Activated CD4-positive, CD25-positive, alpha-beta regulatory T cell treated with anti-CD3 and anti-CD28 coated beads, Interleukin-2, amount 50 U/mL, for 72 hours (primary cell): ENCODE measurements around the gene VAC14.
"Not testable (repeated sequence)": the region's sequence is repeated elsewhere in the genome, so short reads cannot be mapped to it uniquely, and the experiment has no call there.

Source experiments
- DNase-seq: peaks from one replicate; pipeline ENCODE4 v3.0.0; 2021

Gene VAC14

GRCh38 chr16:70658921-70659320 is 142.0 kb downstream of the VAC14 start:
- no peak for DNase-seq

- DNase-seq, result no peak
Measured at GRCh38 chr16:70657956-70658355, 143.0 kb downstream of the VAC14 start.

- DNase-seq, result no peak
Measured at GRCh38 chr16:70656712-70657263, 144.2 kb downstream of the VAC14 start.

- no peak for DNase-seq
Measured at GRCh38 chr16:70656065-70656711, 144.8 kb downstream of the VAC14 start.

- peak; percentile 81 for DNase-seq
Measured at GRCh38 chr16:70653809-70654771, 146.9 kb downstream of the VAC14 start.

GRCh38 chr16:70653406-70653805 is 147.6 kb downstream of the VAC14 start:
- no peak for DNase-seq

GRCh38 chr16:70652322-70652721 is 148.6 kb downstream of the VAC14 start:
- DNase-seq, result no peak

GRCh38 chr16:70651524-70651923 is 149.4 kb downstream of the VAC14 start:
- no peak for DNase-seq

- DNase-seq, result no peak
Measured at GRCh38 chr16:70650216-70650615, 150.7 kb downstream of the VAC14 start.

GRCh38 chr16:70649300-70649699 is 151.7 kb downstream of the VAC14 start:
- DNase-seq, result no peak

GRCh38 chr16:70648606-70649005 is 152.4 kb downstream of the VAC14 start:
- DNase-seq, result no peak

GRCh38 chr16:70647441-70648359 is 153.3 kb downstream of the VAC14 start:
- no peak for DNase-seq

- no peak for DNase-seq
Measured at GRCh38 chr16:70646260-70647241, 154.4 kb downstream of the VAC14 start, which contains the start of gene IL34. Gene IL34, plus strand, starts transcription at chr16:70646559. Its CDS starts 389 bp downstream, at chr16:70646948.

GRCh38 chr16:70644763-70645597 is 156.0 kb downstream of the VAC14 start:
- DNase-seq, result no peak

- DNase-seq, result not testable (repeated sequence)
Measured at GRCh38 chr16:70643264-70643663, 157.7 kb downstream of the VAC14 start.

GRCh38 chr16:70642633-70643032 is 158.3 kb downstream of the VAC14 start:
- DNase-seq, result no peak

- no peak for DNase-seq
Measured at GRCh38 chr16:70638814-70639792, 161.9 kb downstream of the VAC14 start.
